Smooth muscle cell (in vitro differentiated cells): ENCODE data around the gene SERINC3. TPM values are rescaled to one million over a fixed set of nuclear protein-coding genes. Genes with fewer than 3 reads are reported as not detected.
A peak's percentile ranks its signal among the peaks of the same experiment; 100 is the strongest.

Experiments
- DNase-seq: peaks from one replicate; lab custom pipeline; 2025; ENCODE audit not compliant: unreplicated experiment; lab: John Stamatoyannopoulos, UW
- H2AFZ ChIP-seq: fragments of 200-600 bp; sonication (generic); 2 replicates; pipeline ENCODE4 v1.6.0; 2016; ENCODE audit warnings: antibody characterized with exemption, low read depth, mild to moderate bottlenecking
- H3F3A ChIP-seq: fragments of 200-600 bp; sonication (generic); 2 replicates; pipeline ENCODE4 v1.6.0; 2017; ENCODE audit warnings: antibody characterized with exemption, low read depth
- H3K27ac ChIP-seq: fragments of 200-600 bp; sonication (generic); 2 replicates; pipeline ENCODE4 v1.5.1; 2016; ENCODE audit warnings: low read depth, mild to moderate bottlenecking
- H3K27me3 ChIP-seq: fragments of 200-600 bp; sonication (generic); 2 replicates; pipeline ENCODE4 v1.6.1; 2016; ENCODE audit warnings: low read depth, mild to moderate bottlenecking
- H3K36me3 ChIP-seq: fragments of 200-600 bp; sonication (generic); 2 replicates; pipeline ENCODE4 v1.5.1; 2016; ENCODE audit warnings: low read depth
- H3K4me1 ChIP-seq: fragments of 200-600 bp; sonication (generic); 2 replicates; pipeline ENCODE4 v1.5.1; 2016; ENCODE audit warnings: low read depth
- H3K4me2 ChIP-seq: fragments of 200-600 bp; sonication (generic); 2 replicates; pipeline ENCODE4 v1.6.0; 2016; ENCODE audit warnings: mild to moderate bottlenecking
- H3K4me3 ChIP-seq: fragments of 200-600 bp; sonication (generic); 2 replicates; pipeline ENCODE4 v1.5.1; 2016; ENCODE audit warnings: mild to moderate bottlenecking
- H3K79me2 ChIP-seq: fragments of 200-600 bp; sonication (generic); 2 replicates; pipeline ENCODE4 v1.6.0; 2016; ENCODE audit warnings: low read depth, mild to moderate bottlenecking
- H3K9ac ChIP-seq: fragments of 200-600 bp; sonication (generic); 2 replicates; pipeline ENCODE4 v1.6.0; 2016; ENCODE audit warnings: low read depth
- H3K9me3 ChIP-seq: fragments of 200-600 bp; sonication (generic); replicated peaks from 2 replicates; pipeline ENCODE4 v1.5.1; 2016; ENCODE audit warnings: low read depth
- H4K20me1 ChIP-seq: fragments of 200-600 bp; sonication (generic); 2 replicates; pipeline ENCODE4 v1.6.0; 2016; ENCODE audit warnings: low read depth
- WGBS: methylation state at CpG from one replicate; pipeline ENCODE4 v1.1.7; 2016; ENCODE audit warnings: low lambda C conversion rate; 5-methylcytosine and 5-hydroxymethylcytosine counted together
- polyA plus RNA-seq: library from polyadenylated mRNA; unstranded; fragments of >200 nt; fragmentation: Nextera tagmentation; extraction: Ambion mirVana; gene quantifications from 2 replicates; pipeline ENCODE4 v1.2.1, GENCODE V29; 2016
- total RNA-seq: library from RNA; depleted of rRNA; stranded (reverse); fragments of >200 nt; gene quantifications from 2 replicates; pipeline ENCODE4 v1.2.3, GENCODE V29; 2014
- TF ChIP-seq, protein P1 (sequence below): fragments of 200-600 bp; sonication (generic); IDR thresholded peaks from 2 replicates; pipeline ENCODE4 v1.5.1; 2017; ENCODE audit warnings: borderline replicate concordance, mild to moderate bottlenecking, antibody characterized with exemption; ENCODE audit not compliant: insufficient read depth, poor library complexity, severe bottlenecking

SERINC3 gene
- total and polyA plus RNA-seq, 2 experiments from 2014 or later, result 84.9 to 99.5 TPM

DNA sequence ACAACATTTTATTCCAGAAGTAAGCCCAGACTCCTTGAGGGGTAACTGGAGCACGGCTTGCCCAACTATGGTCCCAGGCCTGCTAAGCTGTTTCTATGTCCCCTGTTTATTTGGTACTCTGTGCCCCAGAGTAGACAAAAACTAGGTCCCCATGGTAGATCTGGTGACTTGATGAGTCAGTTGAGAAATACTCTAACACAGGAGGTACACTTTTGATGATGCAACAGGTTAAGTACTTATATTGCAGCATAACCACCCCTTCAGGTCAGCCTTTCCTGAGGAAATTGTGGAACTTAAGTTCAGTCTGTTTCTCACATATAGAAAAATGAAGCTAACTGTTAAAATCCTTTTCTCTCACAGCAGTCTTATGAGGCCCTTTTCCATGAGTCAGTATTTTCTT lies 26.6 kb downstream of the SERINC3 start:
- DNase-seq, result no peak
- Histone ChIP-seq H3K36me3 (peaks cover 4% of the 10 kb centered on the region), H3K79me2 (no peaks in the 10 kb centered on the region), H4K20me1 (no peaks in the 10 kb centered on the region), H2AFZ (no peak overlapping the region), H3K4me2 (peak overlapping the region; percentile 24), H3K9ac (peak overlapping the region; percentile 90), H3K4me3 (no peak overlapping the region), H3K9me3 (no peaks in the 10 kb centered on the region), H3K27ac (peak overlapping the region; percentile 98), H3F3A (no peaks in the 10 kb centered on the region), H3K27me3 (no peaks in the 10 kb centered on the region), H3K4me1 (peaks cover 4% of the 10 kb centered on the region)
- TF ChIP-seq, protein P1, sequence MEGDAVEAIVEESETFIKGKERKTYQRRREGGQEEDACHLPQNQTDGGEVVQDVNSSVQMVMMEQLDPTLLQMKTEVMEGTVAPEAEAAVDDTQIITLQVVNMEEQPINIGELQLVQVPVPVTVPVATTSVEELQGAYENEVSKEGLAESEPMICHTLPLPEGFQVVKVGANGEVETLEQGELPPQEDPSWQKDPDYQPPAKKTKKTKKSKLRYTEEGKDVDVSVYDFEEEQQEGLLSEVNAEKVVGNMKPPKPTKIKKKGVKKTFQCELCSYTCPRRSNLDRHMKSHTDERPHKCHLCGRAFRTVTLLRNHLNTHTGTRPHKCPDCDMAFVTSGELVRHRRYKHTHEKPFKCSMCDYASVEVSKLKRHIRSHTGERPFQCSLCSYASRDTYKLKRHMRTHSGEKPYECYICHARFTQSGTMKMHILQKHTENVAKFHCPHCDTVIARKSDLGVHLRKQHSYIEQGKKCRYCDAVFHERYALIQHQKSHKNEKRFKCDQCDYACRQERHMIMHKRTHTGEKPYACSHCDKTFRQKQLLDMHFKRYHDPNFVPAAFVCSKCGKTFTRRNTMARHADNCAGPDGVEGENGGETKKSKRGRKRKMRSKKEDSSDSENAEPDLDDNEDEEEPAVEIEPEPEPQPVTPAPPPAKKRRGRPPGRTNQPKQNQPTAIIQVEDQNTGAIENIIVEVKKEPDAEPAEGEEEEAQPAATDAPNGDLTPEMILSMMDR, result no peak
- 90% methylated on average over 1 of the region's 1 CpG for WGBS

DNA sequence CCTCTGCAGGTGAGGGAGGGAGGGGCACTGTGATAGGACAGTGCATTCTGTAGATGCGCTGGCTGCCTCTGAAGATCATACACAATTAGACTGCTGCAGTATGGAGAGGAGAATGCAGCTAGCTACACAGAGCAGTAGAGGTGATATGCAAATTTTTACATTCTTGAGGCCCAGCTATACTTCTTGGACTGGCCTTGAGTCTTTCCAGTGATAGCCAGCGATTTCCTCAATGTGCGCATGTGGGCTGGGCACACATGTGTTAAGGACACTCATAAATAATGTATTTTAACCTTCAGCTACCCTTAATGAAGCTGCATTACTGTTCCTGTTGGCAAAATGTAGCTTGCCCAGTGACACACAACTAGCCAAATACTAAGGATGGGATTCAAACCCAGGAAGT lies 27.2 kb downstream of the SERINC3 start:
- Histone ChIP-seq H3K79me2 (no peaks in the 10 kb centered on the region), H4K20me1 (no peaks in the 10 kb centered on the region), H2AFZ (no peak overlapping the region), H3K9me3 (no peaks in the 10 kb centered on the region), H3K27me3 (no peaks in the 10 kb centered on the region), H3K9ac (peak overlapping the region; percentile 90), H3K4me2 (no peak overlapping the region), H3K4me3 (no peak overlapping the region), H3K36me3 (no peaks in the 10 kb centered on the region), H3F3A (no peaks in the 10 kb centered on the region), H3K27ac (peak overlapping the region; percentile 98), H3K4me1 (peaks cover 4% of the 10 kb centered on the region)
- WGBS, result 97% methylated on average over 3 of the region's 3 CpGs
- DNase-seq, result no peak
- TF ChIP-seq, protein P1, result no peak

DNA sequence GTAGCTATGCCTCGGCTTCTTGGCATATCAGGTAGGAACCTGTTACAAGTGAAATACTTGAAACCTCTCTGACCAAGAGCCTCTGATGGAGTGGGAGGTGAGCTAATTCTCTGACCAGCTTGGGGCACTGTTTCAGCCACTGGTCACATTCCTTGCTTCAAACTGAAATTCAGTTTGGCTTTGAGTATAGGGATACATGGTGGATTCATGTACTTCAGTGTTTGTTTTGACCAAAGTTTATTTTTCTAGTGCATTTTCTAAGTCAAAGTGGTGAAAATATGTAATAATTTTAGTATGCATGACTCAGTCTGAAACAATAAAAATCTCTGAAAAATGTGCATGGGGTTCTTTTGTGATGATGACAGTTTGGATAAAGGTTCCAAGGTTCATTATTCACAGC lies 27.6 kb downstream of the SERINC3 start:
- DNase-seq, result no peak

More for the DNA sequence above, 27.6 kb downstream of the SERINC3 start:
- H3K9me3 ChIP-seq, result no peaks in the 10 kb centered on the region
- H3F3A ChIP-seq, result no peaks in the 10 kb centered on the region
- no peak overlapping the region for H3K4me2 ChIP-seq
- H3K9ac ChIP-seq, result peak overlapping the region; percentile 90
- H3K27ac ChIP-seq, result peak overlapping the region; percentile 98
- peaks cover 4% of the 10 kb centered on the region for H3K4me1 ChIP-seq
- H4K20me1 ChIP-seq, result no peaks in the 10 kb centered on the region
- no peak overlapping the region for H2AFZ ChIP-seq
- H3K79me2 ChIP-seq, result no peaks in the 10 kb centered on the region
- no peak overlapping the region for H3K4me3 ChIP-seq
- WGBS, result 95% methylated on average over 1 of the region's 1 CpG
- TF ChIP-seq, protein P1, result no peak
- H3K27me3 ChIP-seq, result no peaks in the 10 kb centered on the region
- no peaks in the 10 kb centered on the region for H3K36me3 ChIP-seq
